Measurements from ENCODE around the gene SEL1L2.

Gene SEL1L2

DNA sequence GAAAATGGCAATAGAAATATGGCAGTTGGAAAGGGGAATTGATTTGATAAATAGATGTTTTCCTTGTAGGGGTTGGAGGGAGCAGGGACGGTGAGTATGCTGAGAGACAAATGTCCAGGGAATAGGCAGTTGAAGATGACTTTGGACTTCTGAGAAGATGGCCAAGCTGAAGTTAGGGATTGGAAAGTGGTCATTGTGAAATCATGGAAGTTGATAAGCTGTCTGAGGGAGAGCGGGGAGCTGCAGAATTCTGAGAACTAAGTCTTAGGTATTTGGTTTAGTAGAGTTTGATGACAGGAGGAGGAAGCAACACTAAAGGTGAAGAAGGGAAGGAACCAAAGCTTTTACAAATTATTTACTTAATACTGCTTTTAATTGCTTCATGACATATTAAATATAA, 190.4 kb downstream of the SEL1L2 start:
- Histone ChIP-seq H3K27me3 (ENCODE audit: insufficient read depth, low read depth, severe bottlenecking) (no peaks in the 10 kb centered on the region), H3K9me3 (ENCODE audit: severe bottlenecking) (no peaks in the 10 kb centered on the region), H3K36me3 (peaks cover 86% of the 10 kb centered on the region), H3K4me3 (ENCODE audit: low read depth, low read length) (no peak overlapping the region), H3K27ac (no peak overlapping the region)
- no peak for TF ChIP-seq CTCF (IDR thresholded peaks at IDR 0.05; ENCODE audit: low read depth, low read length)
- DNase-seq: no peak

Measured in WERI-Rb-1 (cell line).